ENCODE data around the gene FBXL16.
A peak's percentile ranks its signal among the peaks of the same experiment; 100 is the strongest.

FBXL16 gene

DNA sequence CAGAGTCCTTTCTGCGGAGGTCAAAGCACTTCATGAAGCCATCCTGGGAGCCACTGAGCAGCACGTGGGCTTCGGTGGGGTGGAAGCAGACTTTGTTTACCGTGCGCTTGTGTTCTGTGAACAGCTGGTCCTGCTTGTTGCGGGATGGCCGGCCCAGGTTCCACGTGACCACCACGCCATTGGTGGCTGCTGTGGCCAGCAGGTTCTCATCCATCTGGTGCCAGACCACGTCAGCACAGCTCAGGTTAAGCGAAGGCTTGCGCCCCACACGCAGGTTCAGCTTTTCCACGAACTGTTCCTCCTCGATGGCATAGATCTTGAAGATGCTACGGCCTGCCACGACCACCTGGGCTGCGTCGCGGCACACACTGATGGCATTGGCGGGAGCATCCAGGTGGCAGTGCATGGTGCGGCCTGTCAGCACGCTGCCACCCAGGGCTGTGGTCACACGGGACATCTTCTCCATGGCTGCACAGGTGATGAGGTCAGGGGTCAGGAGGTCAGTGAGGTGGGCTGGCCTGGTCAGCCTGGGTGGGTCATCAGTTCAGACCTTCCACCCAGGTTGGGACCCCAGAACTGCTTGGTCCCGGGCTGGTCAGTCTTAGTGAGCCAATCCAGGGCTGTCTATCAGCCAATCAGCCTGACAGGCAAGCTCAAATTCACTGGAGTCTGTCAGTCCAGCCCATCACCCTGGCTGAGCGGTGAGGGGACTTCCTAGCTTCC, 16.3 kb downstream of the FBXL16 start:
- no peak for DNase-seq (ENCODE audit: low spot score)

DNA sequence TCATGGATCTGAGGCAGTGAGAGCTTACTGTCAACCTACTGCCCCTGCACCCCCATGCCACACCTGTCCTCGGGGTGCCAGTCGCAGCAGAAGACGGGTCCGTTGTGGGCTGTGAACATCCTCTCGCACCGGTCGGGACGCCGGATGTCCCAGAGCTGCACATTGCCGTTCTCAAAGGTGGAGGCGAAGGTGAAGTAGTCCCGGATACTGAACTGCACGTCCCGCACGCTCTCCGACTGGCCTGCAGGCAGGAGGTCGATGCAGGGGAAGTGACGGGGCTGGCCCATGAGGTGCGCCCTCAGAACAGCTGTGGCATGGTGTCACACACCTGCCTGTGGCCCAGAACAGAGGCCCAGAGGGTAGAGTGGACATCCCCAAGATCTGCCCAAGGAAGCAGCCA, 18.1 kb downstream of the FBXL16 start:
- DNase-seq (ENCODE audit: low spot score), result no peak

DNA sequence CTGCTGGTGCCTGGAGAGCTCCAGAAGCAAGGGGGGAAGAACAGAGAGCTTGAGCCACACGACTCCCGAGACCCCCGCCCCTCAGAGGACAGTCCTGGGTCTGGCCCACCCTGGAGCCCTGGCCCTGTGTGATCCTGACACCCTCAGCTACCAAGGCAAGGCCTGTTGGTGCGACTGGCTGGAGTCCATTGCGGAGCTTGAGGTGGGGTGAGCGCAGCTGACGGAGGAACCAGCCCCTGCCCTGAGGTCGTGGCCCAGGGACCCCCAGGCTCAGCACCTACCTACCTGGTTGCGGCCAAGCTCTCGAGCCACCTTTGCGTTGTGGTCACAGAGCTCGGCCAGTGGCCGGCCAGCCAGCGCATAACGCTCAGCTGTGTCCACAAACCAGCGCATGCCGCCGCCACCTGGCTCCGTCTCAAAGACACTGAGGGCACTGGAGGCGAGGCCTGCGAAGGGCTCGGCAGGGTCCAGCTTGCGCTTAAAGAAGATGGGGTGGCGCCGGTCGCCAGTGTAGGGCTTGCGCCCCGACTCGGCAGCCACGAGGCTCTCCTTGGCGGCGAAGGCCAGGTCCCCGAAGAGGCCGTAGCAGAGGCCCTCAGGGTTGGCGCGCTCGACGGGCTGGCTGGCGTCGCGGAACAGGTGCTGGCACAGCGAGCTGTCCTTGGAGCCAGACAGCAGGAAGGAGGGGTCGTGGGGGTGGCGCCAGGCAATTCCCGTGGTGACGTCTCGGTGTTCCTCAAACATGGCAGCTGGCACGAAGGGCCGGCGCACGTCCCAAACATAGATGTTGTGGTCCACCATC, 18.9 kb downstream of the FBXL16 start:
- DNase-seq (ENCODE audit: low spot score), result no peak

DNA sequence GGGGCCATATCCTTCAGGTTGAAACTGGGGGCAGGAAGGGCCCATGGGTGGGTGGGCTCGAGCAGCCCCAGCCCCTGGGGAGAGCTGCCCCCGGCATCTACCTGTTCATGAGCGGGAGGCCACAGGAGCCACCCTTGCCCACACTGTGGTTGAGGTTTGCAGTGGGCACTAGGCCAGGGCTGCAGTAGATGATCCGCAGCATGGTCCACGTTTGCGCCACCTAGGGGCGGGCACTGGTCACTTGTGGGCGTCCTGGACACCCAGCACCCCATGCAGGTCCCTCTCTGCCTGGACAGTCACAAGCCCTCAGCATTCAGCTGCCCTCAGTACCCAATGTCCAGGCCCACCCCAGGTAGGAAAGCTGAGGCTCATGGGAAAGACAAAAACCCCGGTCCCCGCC, 19.6 kb downstream of the FBXL16 start:
- peak; percentile 57 for DNase-seq (ENCODE audit: low spot score)

DNA sequence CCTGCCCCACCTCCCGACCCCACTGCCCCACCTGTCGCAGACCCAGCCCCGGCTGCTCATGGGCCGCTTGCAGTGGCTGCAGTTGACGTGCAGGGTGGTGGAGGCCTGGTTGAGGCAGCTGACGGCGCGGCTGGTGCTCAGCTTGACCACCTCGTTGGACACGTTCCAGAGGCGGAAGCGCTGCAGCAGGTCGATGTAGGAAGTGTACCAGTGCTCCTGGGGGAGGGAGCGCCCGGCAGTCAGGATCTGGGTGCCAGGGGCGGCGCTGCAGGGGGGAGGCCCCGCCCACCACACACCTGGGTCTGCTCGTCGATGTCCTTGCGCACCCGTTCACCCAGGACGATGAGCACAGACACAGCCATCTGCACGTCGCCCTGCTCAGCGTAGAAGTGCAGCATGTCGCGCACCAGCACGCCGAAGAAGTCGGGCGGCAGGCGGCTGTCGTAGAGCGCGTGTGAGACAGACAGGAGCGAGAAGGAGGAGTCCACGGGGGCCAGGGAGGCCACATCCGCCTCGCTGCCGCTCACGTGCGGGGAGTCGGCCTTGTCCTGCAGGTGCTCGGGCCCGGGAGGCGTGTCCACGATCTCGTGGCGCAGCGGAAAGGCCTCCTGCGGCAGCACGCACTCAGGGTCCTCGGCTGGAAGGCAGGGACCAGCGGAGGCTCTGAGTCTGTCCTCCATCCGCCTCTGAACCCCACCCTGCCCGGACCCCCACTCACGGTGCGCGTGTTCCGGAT, 20.5 kb downstream of the FBXL16 start:
- DNase-seq (ENCODE audit: low spot score), result no peak

DNA sequence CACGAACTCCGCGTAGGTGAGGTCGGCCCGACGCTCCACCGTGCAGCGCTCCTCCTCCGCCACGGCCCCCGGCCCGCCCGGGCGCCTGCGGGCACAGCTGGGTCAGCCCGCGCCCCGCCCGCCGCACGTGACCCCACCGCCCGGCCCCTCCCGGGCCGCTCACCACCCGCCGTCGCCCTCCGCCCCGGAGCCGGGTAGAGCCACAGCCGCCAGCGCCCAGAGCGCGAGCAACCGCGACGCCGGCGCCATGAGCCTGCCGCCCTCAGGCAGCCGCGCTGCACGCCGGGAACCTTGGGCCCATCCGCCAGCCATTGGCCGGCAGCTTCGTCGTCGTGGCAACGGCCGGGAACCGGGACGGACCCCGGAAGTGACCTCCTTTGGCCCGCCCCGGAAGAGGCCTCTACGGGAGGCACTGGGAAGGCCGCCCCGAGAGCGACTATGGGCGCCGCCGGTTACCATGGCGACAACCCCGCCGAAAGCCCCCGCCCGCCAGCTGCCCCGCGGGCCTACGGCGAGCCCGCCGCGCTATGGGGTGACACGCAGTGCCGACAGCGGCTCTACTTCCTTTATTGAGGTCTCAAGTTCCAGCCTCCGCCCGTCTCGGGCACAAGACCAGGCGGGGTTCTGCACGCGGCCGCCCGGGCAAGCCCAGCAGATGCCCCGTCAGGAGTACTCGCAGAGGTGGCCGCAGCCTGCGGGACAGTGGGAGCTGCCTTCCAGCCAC, 21.4 kb downstream of the FBXL16 start, which contains the start of gene JMJD8:
JMJD8 (minus strand) TSS at position 264 of the 724 bp plus-strand sequence; CDS start at position 249, 15 bp downstream.
- DNase-seq (ENCODE audit: low spot score), result peak; percentile 96

DNA sequence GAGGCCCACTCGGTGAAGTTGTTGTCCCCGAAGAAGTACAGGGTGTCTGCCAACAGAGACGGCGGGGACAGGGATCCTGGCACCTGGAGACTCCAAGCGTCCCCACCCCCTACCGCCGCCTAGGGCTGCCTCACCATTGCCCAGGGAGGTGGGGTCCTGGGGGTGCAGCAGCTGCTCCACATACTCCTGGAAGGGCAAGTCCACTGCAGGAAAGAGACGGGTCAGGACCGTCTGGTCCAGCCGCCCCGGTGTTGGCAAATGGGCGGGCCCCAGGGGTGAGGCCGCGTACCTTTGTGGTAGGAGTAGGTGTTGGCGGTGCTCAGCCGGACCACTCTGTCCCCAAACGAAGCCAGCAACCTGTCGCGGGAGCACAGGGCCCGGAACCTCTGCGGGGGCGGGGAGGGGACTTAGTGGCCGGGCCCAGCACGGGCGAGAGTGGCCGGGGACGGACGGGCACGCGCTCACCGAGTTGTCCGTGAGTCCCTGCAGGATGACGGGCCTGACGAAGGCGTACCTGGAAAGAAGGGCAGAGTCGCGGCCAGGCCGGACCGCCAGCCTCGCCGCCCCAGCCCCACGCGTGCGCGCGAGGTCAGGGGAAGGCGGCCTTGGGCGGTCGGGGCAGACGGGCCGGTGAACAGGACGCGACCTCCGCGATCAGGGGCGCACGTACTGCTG, 22.1 kb downstream of the FBXL16 start:
- DNase-seq (ENCODE audit: low spot score), result no peak

DNA sequence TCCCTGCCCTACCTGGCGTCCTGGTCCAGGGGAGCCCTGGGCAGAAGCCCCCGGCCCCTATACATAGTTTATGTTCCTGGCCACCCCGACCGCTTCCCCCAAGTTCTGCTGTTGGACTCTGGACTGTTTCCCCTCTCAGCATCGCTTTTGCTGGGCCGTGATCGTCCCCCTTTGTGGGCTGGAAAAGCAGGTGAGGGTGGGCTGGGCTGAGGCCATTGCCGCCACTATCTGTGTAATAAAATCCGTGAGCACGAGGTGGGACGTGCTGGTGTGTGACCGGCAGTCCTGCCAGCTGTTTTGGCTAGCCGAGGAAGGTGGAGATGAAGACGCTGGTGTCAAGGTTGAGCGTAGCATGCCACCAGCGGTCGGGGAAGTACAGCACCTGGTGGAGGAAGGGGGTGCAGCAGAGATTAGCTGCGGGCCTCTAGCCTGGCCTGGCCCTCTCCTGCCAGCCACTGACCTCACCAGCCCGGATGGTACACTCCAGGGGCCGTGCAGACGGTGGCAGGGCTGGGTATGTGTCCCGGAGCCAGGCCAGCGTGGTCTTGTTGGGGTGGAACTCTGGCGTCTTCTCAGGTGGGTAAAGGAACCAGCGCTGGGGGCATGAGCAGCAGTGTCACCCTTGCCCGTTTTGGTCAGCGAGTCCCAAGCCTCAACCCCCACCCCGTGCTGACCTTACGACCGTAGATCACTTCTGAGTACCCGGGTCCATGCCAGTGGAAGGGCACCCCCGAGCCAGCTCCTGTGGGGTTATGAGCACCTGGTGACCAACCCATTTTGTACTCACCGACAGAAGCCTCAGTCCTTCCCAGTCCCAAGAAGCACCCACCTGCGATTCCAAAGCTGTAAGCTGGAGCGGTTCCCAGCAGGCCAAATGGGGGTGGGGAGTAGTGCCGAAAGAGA, 22.9 kb downstream of the FBXL16 start:
- DNase-seq (ENCODE audit: low spot score), result no peak

DNA sequence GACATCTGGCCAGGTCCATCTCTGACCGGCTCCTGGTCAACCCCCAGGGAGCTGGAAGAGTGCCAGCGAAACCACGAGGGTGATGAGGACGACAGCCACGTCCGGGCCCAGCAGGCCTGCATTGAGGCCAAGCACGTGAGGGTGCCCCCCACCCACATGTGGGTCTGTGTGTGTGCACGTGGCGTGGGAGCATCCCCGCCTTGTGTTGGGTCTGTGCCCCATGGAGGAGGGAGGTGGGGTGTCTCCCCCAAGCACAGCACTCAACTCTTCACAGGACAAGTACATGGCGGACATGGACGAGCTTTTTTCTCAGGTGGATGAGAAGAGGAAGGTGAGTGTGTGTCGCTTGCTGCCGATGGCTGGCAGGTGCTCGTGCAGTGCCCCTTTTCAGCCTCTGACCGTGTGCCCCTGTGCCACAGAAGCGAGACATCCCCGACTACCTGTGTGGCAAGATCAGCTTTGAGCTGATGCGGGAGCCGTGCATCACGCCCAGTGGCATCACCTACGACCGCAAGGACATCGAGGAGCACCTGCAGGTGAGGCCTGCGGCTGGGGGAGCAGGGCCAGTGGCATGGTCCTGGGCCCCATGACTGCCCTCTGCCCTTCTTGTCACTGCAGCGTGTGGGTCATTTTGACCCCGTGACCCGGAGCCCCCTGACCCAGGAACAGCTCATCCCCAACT, 23.7 kb downstream of the FBXL16 start:
- no peak for DNase-seq (ENCODE audit: low spot score)

DNA sequence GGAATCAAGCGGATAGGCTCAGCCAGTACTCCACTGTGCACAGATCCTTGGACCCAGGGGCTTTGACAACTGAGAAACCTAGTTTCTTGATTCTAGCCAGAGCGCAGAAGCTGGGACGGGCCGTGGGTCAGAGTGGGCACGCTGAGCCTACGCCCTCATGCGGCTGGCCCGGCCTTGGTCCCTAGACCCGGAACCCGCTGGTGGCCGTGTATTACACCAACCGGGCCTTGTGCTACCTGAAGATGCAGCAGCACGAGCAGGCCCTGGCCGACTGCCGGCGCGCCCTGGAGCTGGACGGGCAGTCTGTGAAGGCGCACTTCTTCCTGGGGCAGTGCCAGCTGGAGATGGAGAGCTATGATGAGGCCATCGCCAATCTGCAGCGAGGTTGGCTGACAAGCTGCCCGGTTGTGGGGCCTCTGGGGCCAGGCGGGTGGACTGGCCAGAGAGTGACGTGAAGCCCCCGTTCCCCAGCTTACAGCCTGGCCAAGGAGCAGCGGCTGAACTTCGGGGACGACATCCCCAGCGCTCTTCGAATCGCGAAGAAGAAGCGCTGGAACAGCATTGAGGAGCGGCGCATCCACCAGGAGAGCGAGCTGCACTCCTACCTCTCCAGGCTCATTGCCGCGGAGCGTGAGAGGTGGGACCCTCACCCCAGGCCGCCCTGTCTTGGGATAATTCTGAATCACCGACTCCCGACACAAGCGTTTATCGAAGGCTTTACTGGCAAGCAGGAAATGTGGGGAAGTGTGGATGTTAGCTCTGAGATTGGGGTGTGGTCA, 24.4 kb downstream of the FBXL16 start:
- peak; percentile 29 for DNase-seq (ENCODE audit: low spot score)

DNA sequence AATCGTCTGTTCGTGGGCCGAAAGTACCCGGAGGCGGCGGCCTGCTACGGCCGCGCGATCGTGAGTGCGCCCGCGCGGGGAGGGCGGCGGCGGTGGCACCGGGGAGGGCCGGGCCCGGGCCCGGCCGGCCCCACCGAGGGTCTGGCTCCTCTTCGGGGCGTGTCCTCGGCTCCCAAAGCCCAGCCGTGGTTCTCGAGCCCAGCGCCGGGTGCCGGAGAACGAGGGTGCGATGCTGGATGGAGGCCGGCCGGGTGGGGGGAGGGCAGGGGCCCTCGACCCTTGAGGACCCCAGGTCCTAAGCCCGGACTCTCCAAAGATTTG, 25.0 kb downstream of the FBXL16 start:
- no peak for DNase-seq (ENCODE audit: low spot score)

DNA sequence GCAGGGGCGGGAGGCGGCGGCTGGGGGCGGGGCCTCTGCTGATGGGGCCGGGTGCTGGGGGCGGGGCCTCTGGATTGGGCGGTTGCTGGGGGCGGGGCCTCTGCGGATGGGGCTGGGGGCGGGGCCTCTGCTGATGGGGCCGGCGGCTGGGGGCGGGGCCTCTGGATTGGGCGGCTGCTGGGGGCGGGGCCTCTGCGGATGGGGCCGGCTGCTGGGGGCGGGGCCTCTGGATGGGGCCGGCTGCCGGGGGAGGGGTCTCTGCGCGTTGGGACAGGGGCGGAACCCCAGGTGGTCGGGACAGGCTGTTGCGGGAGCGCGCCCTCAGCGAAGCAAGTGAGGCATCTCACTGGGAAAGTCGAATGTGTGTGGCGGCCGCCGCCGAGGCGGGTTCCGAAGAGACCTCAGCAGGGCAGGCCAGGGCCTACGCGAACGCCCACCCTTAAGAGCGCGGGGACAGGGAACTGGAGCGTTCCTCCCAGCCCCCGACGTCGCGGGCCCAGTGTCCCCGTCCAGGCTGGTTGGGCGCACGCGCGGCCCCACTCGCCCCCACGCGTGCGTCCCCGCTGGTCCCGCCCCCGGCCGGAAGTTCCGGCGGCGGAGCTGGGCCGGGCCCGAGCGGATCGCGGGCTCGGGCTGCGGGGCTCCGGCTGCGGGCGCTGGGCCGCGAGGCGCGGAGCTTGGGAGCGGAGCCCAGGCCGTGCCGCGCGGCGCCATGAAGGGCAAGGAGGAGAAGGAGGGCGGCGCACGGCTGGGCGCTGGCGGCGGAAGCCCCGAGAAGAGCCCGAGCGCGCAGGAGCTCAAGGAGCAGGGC, 25.6 kb downstream of the FBXL16 start, which contains the start of gene STUB1:
STUB1 (plus strand) TSS at position 597 of the 811 bp plus-strand sequence; CDS start at position 713, 116 bp downstream.
- peak; percentile 84 for DNase-seq (ENCODE audit: low spot score)

DNA sequence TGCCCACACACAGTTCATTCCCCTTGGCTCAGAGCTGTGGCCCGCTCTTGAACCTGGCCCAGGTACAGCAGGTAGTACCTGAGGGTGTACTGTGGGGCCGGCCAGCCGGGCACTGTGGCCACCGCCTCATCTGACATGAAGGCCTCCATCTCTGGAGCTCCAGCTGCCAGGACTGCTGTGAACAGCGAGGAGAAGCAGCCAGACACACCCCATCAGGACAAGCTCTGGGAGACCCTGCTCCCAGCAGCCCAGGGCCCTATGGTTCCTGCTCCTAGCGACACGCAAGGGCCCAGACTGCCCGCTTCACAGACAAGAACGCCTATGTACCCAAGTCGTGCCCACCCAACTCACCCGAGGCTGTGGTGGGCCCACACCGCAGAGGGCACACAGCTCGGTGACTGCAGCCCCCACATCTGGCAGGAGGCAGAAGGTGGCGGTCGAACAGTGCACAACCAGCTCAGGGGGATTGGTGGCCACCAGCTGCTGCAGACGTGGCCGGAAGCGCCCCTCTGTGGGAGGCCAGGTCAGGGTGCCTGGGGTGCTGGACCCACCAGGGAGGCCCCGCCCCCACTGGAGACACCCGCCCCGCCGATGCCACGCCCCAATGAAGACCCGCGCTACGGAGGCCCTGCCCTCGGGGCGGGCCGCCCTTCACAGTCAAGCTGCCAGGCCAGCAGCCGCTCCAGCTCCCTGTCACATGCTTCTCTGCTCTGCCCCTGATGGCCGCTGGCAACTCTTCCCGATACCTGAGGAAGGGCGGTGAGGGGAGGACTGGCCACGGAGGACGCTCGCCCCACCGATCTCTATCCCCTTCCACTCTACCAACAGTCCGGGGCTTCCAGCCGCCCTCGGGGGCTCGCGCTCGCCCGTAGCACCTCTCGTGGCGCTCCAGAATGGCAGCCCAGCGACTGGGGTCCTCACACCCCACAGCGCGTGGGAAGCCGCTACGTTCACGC, 26.5 kb downstream of the FBXL16 start:
- DNase-seq (ENCODE audit: low spot score), result peak; percentile 65

DNA sequence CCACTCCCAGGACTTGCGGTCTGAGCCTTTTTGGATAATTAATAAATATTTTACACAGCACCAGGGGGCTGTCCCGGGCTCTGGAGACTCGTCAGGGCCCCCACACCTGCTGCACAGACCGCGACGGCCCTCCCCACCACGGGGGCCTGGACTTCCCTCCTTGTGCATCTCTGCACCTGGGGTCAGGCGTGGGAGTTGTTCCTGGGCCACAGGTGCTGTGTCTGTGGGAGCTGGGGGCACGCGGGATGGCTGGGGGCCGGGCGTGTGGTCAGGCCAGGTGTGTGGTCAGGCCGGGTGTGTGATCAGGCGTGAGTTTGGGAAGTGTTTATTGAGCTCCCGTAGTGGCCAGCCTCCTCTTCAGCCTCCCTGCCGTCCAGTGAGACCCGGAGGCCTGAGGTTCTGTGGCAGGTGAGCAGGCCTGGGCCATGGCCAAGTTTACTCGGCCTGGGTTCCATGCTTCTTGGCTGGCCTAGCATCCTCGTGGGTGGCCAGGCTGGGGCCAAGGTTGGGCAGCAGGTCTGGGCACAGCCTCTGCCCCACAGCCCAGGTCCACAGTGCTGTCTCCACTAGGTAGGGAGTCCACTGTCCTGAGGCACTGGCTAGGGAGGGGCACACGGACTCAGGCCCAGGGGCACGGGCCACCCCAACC, 27.3 kb downstream of the FBXL16 start:
- no peak for DNase-seq (ENCODE audit: low spot score)

DNA sequence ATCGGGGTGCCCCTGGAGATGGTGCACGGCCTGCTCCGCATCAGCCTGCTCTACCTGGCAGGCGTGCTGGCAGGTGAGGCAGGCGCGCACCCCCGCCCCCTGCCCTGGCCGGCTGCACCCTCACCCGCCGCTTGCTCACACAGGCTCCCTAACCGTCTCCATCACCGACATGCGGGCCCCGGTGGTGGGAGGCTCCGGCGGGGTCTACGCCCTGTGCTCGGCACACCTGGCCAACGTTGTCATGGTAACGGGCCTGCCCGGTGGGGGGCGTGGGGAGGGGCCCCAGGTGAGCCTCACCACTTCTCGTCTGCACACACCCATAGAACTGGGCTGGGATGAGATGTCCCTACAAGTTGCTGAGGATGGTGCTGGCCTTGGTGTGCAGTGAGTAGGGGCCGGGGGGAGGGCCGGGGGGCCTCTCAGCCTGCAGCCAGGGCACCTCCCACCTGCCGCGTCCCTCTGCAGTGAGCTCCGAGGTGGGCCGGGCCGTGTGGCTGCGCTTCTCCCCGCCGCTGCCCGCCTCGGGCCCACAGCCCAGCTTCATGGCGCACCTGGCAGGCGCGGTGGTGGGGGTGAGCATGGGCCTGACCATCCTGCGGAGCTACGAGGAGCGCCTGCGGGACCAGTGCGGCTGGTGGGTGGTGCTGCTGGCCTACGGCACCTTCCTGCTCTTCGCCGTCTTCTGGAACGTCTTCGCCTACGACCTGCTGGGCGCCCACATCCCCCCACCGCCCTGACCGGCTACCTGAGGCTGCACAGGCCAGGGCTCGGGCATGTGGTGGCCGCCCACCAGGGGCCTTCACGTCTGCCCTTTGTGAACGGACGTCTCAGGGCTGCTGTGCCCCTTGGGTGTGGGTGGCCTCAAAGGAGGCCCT, 28.0 kb downstream of the FBXL16 start:
- DNase-seq (ENCODE audit: low spot score), result no peak
